Astrocyte (in vitro differentiated cells and primary cell): Measurements from ENCODE around the gene TRANK1. TPM values are rescaled to one million over a fixed set of nuclear protein-coding genes. Genes with fewer than 3 reads are reported as not detected.
"Not testable (repeated sequence)": the region's sequence is repeated elsewhere in the genome, so short reads cannot be mapped to it uniquely, and the experiment has no call there.

Experiments used
- DNase-seq: peaks from one replicate; pipeline ENCODE4 v3.0.0-alpha.2; 2010; ENCODE audit warnings: low read depth
- FAIRE-seq: peaks from 2 replicates; lab custom pipeline; 2011; peaks lifted over from hg19 to GRCh38; lab: Jason Lieb, UNC
- H2AFZ ChIP-seq: 2 replicates; pipeline ENCODE4 v1.6.0; 2012; ENCODE audit warnings: low read depth, low read length, inconsistent platforms
- H3K27ac ChIP-seq: 2 replicates; pipeline ENCODE4 v1.5.1; 2011; ENCODE audit warnings: low read depth, low read length, inconsistent platforms
- H3K27me3 ChIP-seq: 2 replicates; pipeline ENCODE4 v1.6.0; 2011; ENCODE audit warnings: low read length, inconsistent platforms; ENCODE audit not compliant: insufficient read depth
- H3K36me3 ChIP-seq: 2 replicates; pipeline ENCODE4 v1.5.1; 2011; ENCODE audit warnings: low read length, inconsistent platforms; ENCODE audit not compliant: insufficient read depth
- H3K4me1 ChIP-seq: 2 replicates; pipeline ENCODE4 v1.5.1; 2011; ENCODE audit warnings: low read length, inconsistent platforms; ENCODE audit not compliant: insufficient read depth
- H3K4me2 ChIP-seq: 2 replicates; pipeline ENCODE4 v1.6.0; 2012; ENCODE audit warnings: low read length, inconsistent platforms
- H3K4me3 ChIP-seq: 2 replicates; pipeline ENCODE4 v1.5.1; 2011; ENCODE audit warnings: low read depth, mild to moderate bottlenecking, low read length, inconsistent platforms; ENCODE audit not compliant: insufficient read depth
- H3K79me2 ChIP-seq: 2 replicates; pipeline ENCODE4 v1.6.0; 2012; ENCODE audit warnings: mild to moderate bottlenecking, low read length, inconsistent platforms; ENCODE audit not compliant: insufficient read depth
- H3K9ac ChIP-seq: 2 replicates; pipeline ENCODE4 v1.6.0; 2012; ENCODE audit warnings: mild to moderate bottlenecking, low read length, inconsistent platforms
- H3K9me3 ChIP-seq: 2 replicates; pipeline ENCODE4 v1.5.1; 2012; ENCODE audit warnings: low read depth, mild to moderate bottlenecking, low read length, inconsistent platforms; ENCODE audit not compliant: insufficient read depth
- H4K20me1 ChIP-seq: 2 replicates; pipeline ENCODE4 v1.6.0; 2012; ENCODE audit warnings: low read length, inconsistent platforms; ENCODE audit not compliant: insufficient read depth
- H3K27ac Mint-ChIP-seq: one replicate; pipeline ENCODE4 v1.8.0; 2021; ENCODE audit warnings: mild to moderate bottlenecking, mixed read lengths; ENCODE audit not compliant: unreplicated experiment
- H3K27me3 Mint-ChIP-seq: one replicate; pipeline ENCODE4 v1.8.0; 2021; ENCODE audit warnings: low read depth, mixed read lengths; ENCODE audit not compliant: unreplicated experiment
- H3K36me3 Mint-ChIP-seq: one replicate; pipeline ENCODE4 v1.8.0; 2021; ENCODE audit warnings: low read depth, mixed read lengths; ENCODE audit not compliant: unreplicated experiment
- H3K4me1 Mint-ChIP-seq: one replicate; pipeline ENCODE4 v1.8.0; 2021; ENCODE audit warnings: low read depth, mixed read lengths; ENCODE audit not compliant: unreplicated experiment
- H3K4me3 Mint-ChIP-seq: one replicate; pipeline ENCODE4 v1.8.0; 2021; ENCODE audit warnings: mild to moderate bottlenecking, moderate library complexity, mixed read lengths; ENCODE audit not compliant: unreplicated experiment
- H3K9me3 Mint-ChIP-seq: one replicate; pipeline ENCODE4 v1.8.0; 2021; ENCODE audit warnings: mild to moderate bottlenecking, mixed read lengths; ENCODE audit not compliant: unreplicated experiment
- EZH2 ChIP-seq: IDR thresholded peaks from 2 replicates; pipeline ENCODE4 v1.6.1; 2012; ENCODE audit warnings: mild to moderate bottlenecking, low read length, inconsistent platforms; ENCODE audit not compliant: insufficient read depth
- total RNA-seq: library from RNA; stranded (reverse); gene quantifications from 2 replicates; pipeline ENCODE4 v1.2.1, GENCODE V29; 2021
- TF ChIP-seq, protein P1 (sequence below): IDR thresholded peaks from 2 replicates; pipeline ENCODE4 v1.5.1; 2011; ENCODE audit warnings: low read depth, mild to moderate bottlenecking, inconsistent platforms, low read length, moderate library complexity; ENCODE audit not compliant: insufficient read depth

Gene TRANK1
- total RNA-seq, 1 donor from 2014 or later: 5.6 TPM

DNA sequence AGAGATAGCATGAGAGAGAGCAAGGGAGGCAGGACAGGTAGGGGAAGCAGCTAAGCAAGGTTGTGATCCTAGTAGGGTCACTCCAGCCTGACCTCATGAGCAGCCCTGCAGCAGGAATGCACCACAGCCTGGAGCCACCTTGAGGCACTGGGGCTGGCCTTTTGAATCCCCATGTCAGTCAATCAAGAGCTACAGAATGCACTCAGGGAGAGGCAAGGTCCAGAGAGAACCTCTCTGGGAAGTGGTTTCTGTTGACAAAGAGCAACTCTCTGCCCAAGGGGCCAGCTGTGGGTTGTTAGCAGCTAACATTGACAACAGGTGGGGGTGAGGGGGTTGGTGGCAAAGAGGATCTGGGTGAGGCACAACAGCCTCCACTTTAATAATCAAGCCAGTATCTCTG is 54.6 kb downstream of the TRANK1 start:
- Histone ChIP-seq H3K4me2 (no peak overlapping the region), H4K20me1 (no peaks in the 10 kb centered on the region), H2AFZ (no peak overlapping the region), H3K79me2 (no peaks in the 10 kb centered on the region), H3K27ac (no peak overlapping the region), H3K9ac (no peak overlapping the region), H3K36me3 (no peaks in the 10 kb centered on the region), H3K9me3 (no peaks in the 10 kb centered on the region), H3K27me3 (no peaks in the 10 kb centered on the region), H3K4me1 (peaks cover 5% of the 10 kb centered on the region), H3K4me3 (no peak overlapping the region)
- Mint-ChIP-seq H3K9me3 (no peaks in the 10 kb centered on the region), H3K27ac (no peak overlapping the region), H3K4me3 (no peak overlapping the region), H3K36me3 (peaks cover 5% of the 10 kb centered on the region), H3K27me3 (no peaks in the 10 kb centered on the region), H3K4me1 (peaks cover 11% of the 10 kb centered on the region)
- TF ChIP-seq EZH2: no peak
- TF ChIP-seq, protein P1, sequence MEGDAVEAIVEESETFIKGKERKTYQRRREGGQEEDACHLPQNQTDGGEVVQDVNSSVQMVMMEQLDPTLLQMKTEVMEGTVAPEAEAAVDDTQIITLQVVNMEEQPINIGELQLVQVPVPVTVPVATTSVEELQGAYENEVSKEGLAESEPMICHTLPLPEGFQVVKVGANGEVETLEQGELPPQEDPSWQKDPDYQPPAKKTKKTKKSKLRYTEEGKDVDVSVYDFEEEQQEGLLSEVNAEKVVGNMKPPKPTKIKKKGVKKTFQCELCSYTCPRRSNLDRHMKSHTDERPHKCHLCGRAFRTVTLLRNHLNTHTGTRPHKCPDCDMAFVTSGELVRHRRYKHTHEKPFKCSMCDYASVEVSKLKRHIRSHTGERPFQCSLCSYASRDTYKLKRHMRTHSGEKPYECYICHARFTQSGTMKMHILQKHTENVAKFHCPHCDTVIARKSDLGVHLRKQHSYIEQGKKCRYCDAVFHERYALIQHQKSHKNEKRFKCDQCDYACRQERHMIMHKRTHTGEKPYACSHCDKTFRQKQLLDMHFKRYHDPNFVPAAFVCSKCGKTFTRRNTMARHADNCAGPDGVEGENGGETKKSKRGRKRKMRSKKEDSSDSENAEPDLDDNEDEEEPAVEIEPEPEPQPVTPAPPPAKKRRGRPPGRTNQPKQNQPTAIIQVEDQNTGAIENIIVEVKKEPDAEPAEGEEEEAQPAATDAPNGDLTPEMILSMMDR: no peak
- DNase-seq (no peak), FAIRE-seq (no peak)

DNA sequence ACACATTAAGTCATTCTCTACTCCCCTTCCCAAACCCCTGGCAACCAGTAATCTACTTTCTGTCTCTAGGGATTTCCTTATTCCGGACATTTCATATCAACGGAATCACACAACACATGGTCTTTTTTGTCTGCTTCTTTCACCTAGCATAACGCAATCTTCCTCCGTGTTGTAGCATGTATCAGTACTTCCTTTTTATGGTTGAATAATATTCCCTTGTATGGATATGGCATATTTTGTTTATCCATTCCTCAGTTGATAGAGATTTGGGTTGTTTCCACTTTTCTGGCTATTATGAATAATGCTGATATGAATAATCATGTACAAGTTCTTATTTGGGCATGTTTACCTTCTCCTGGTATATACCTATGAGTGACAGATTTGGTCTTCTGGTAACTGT is 63.1 kb downstream of the TRANK1 start:
- Histone ChIP-seq H3K27ac (no peak overlapping the region), H3K36me3 (no peaks in the 10 kb centered on the region), H2AFZ (no peak overlapping the region), H3K4me3 (no peak overlapping the region), H3K9ac (no peak overlapping the region), H3K9me3 (no peaks in the 10 kb centered on the region), H3K4me1 (no peaks in the 10 kb centered on the region), H3K27me3 (no peaks in the 10 kb centered on the region), H3K79me2 (no peaks in the 10 kb centered on the region), H4K20me1 (no peaks in the 10 kb centered on the region), H3K4me2 (no peak overlapping the region)
- no peaks in the 10 kb centered on the region for H3K9me3 Mint-ChIP-seq
- no peak overlapping the region for H3K27ac Mint-ChIP-seq
- DNase-seq (no peak), FAIRE-seq (no peak)
- no peak for TF ChIP-seq EZH2
- TF ChIP-seq, protein P1: no peak
- no peaks in the 10 kb centered on the region for H3K27me3 Mint-ChIP-seq
- no peaks in the 10 kb centered on the region for H3K4me1 Mint-ChIP-seq
- no peak overlapping the region for H3K4me3 Mint-ChIP-seq
- H3K36me3 Mint-ChIP-seq: peaks cover 1% of the 10 kb centered on the region

GRCh38 chr3:36879842-36880241 is 65.0 kb downstream of the TRANK1 start:
- H3K36me3 ChIP-seq, H3K9me3 ChIP-seq, H3K27me3 Mint-ChIP-seq, H2AFZ ChIP-seq, H3K27ac ChIP-seq, H3K4me2 ChIP-seq, H4K20me1 ChIP-seq, H3K9ac ChIP-seq, H3K36me3 Mint-ChIP-seq, H3K4me1 ChIP-seq, H3K9me3 Mint-ChIP-seq, H3K27me3 ChIP-seq, H3K4me1 Mint-ChIP-seq, H3K79me2 ChIP-seq, FAIRE-seq, DNase-seq, H3K4me3 Mint-ChIP-seq, H3K27ac Mint-ChIP-seq, H3K4me3 ChIP-seq: not testable (repeated sequence)
